ENCODE measurements around the gene IVNS1ABP.

DNA sequence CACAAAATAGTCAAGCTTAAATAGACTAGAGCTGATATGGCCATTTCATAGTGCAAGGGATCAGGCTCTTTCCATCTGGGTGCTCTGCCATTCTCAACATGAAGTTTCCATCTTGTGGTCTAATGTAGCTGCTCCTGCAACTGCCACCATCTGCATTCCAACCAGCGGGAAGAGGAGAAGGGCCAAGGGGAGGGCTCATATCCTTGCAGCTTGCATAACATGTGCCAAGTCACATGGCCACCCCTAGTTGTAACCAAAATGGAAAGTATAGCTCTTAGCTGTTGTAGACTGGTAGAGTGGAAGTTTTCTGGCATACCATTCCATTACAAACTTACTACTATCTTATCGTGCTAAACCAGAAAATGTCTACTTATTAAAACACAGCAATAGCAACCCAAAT is 38.9 kb upstream of the IVNS1ABP start:
- TF ChIP-seq, protein P1, sequence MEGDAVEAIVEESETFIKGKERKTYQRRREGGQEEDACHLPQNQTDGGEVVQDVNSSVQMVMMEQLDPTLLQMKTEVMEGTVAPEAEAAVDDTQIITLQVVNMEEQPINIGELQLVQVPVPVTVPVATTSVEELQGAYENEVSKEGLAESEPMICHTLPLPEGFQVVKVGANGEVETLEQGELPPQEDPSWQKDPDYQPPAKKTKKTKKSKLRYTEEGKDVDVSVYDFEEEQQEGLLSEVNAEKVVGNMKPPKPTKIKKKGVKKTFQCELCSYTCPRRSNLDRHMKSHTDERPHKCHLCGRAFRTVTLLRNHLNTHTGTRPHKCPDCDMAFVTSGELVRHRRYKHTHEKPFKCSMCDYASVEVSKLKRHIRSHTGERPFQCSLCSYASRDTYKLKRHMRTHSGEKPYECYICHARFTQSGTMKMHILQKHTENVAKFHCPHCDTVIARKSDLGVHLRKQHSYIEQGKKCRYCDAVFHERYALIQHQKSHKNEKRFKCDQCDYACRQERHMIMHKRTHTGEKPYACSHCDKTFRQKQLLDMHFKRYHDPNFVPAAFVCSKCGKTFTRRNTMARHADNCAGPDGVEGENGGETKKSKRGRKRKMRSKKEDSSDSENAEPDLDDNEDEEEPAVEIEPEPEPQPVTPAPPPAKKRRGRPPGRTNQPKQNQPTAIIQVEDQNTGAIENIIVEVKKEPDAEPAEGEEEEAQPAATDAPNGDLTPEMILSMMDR (conservative IDR thresholded peaks at IDR 0.05; ENCODE audit: low read depth in 2 of 2): no peak
- TF ChIP-seq EZH2 (IDR thresholded peaks at IDR 0.05; ENCODE audit: low read depth, unreplicated experiment) (no peak), EZH2phosphoT487 (IDR thresholded peaks at IDR 0.05; ENCODE audit: unreplicated experiment) (no peak), POLR2AphosphoS5 (IDR thresholded peaks at IDR 0.05; ENCODE audit: low read depth) (no peak)
- TF ChIP-seq, protein P2, sequence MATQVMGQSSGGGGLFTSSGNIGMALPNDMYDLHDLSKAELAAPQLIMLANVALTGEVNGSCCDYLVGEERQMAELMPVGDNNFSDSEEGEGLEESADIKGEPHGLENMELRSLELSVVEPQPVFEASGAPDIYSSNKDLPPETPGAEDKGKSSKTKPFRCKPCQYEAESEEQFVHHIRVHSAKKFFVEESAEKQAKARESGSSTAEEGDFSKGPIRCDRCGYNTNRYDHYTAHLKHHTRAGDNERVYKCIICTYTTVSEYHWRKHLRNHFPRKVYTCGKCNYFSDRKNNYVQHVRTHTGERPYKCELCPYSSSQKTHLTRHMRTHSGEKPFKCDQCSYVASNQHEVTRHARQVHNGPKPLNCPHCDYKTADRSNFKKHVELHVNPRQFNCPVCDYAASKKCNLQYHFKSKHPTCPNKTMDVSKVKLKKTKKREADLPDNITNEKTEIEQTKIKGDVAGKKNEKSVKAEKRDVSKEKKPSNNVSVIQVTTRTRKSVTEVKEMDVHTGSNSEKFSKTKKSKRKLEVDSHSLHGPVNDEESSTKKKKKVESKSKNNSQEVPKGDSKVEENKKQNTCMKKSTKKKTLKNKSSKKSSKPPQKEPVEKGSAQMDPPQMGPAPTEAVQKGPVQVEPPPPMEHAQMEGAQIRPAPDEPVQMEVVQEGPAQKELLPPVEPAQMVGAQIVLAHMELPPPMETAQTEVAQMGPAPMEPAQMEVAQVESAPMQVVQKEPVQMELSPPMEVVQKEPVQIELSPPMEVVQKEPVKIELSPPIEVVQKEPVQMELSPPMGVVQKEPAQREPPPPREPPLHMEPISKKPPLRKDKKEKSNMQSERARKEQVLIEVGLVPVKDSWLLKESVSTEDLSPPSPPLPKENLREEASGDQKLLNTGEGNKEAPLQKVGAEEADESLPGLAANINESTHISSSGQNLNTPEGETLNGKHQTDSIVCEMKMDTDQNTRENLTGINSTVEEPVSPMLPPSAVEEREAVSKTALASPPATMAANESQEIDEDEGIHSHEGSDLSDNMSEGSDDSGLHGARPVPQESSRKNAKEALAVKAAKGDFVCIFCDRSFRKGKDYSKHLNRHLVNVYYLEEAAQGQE (IDR thresholded peaks at IDR 0.05; ENCODE audit: unreplicated experiment): no peak
- TF ChIP-seq, protein P3, sequence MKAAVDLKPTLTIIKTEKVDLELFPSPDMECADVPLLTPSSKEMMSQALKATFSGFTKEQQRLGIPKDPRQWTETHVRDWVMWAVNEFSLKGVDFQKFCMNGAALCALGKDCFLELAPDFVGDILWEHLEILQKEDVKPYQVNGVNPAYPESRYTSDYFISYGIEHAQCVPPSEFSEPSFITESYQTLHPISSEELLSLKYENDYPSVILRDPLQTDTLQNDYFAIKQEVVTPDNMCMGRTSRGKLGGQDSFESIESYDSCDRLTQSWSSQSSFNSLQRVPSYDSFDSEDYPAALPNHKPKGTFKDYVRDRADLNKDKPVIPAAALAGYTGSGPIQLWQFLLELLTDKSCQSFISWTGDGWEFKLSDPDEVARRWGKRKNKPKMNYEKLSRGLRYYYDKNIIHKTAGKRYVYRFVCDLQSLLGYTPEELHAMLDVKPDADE (IDR thresholded peaks at IDR 0.05): no peak
